ENCODE results near the gene GAPVD1. TPM values are rescaled to one million over a fixed set of nuclear protein-coding genes. Genes with fewer than 3 reads are reported as not detected.

GAPVD1 gene
- total and polyA plus RNA-seq, 2 of the 8 experiments (the other 6 are each of a cell fraction or from before 2014, with no cell fraction given), result 5.5 to 40.5 TPM

- TF ChIP-seq CREB1 (IDR thresholded peaks at IDR 0.05) (no peak), EP300 (IDR thresholded peaks at IDR 0.05; ENCODE audit: borderline replicate concordance in 1 of 2, low read depth in 2 of 2, low read length in 2 of 2) (no peak), PHF8 (conservative IDR thresholded peaks at IDR 0.05; ENCODE audit: low read depth, low read length) (no peak), SP2 (IDR thresholded peaks at IDR 0.05; ENCODE audit: low read length) (no peak), RNF2 (IDR thresholded peaks at IDR 0.05; ENCODE audit: borderline replicate concordance, low read depth, low read length, missing control alignments, poor library complexity, severe bottlenecking) (no peak), ATF2 (IDR thresholded peaks at IDR 0.05; ENCODE audit: low read length) (no peak), SP1 (IDR thresholded peaks at IDR 0.05; ENCODE audit: low read depth, low read length) (no peak)
These were observed 35.3 kb downstream of the GAPVD1 start (continued) for GRCh38 chr9:125296843-125297372.
